ENCODE data around the gene GPSM1. TPM values are rescaled to one million over a fixed set of nuclear protein-coding genes. Genes with fewer than 3 reads are reported as not detected.

Gene GPSM1
- total RNA-seq, 2 donors from 2014 or later: 2.3 to 3.4 TPM

GRCh38 chr9:136300016-136300545 lies 27.3 kb upstream of the GPSM1 start:
- TF ChIP-seq CTCF (IDR thresholded peaks at IDR 0.05): no peak
- no peak overlapping the region for H3K27ac ChIP-seq
- intact Hi-C loops (cut with DNase I): no loop called here
- no peak overlapping the region for H3K9ac ChIP-seq (ENCODE audit: low read depth in 2 of 2, low read length in 2 of 2)
- no peaks in the 10 kb centered on the region for H3K36me3 ChIP-seq
- H3K4me1 ChIP-seq: peaks cover 6% of the 10 kb centered on the region
- no peaks in the 10 kb centered on the region for H3K27me3 ChIP-seq
- DNase-seq: no peak
- H3K4me3 ChIP-seq: no peak overlapping the region
- H3K9me3 ChIP-seq: no peaks in the 10 kb centered on the region

- TF ChIP-seq CTCF (IDR thresholded peaks at IDR 0.05): no peak
- H3K4me1 ChIP-seq: peaks cover 6% of the 10 kb centered on the region
- H3K36me3 ChIP-seq: no peaks in the 10 kb centered on the region
- H3K27ac ChIP-seq: no peak overlapping the region
- no peaks in the 10 kb centered on the region for H3K9me3 ChIP-seq
- no peaks in the 10 kb centered on the region for H3K27me3 ChIP-seq
- no peak overlapping the region for H3K9ac ChIP-seq (ENCODE audit: low read depth in 2 of 2, low read length in 2 of 2)
- intact Hi-C loops (cut with DNase I): no loop called here
- H3K4me3 ChIP-seq: no peak overlapping the region
- DNase-seq: no peak
Observed at GRCh38 chr9:136300866-136301265, 26.5 kb upstream of the GPSM1 start.

- no peaks in the 10 kb centered on the region for H3K36me3 ChIP-seq
- no peak for TF ChIP-seq CTCF (IDR thresholded peaks at IDR 0.05)
- no peak overlapping the region for H3K4me3 ChIP-seq
- intact Hi-C loops (cut with DNase I): no loop called here
- H3K9ac ChIP-seq (ENCODE audit: low read depth in 2 of 2, low read length in 2 of 2): no peak overlapping the region
- no peaks in the 10 kb centered on the region for H3K9me3 ChIP-seq
- no peaks in the 10 kb centered on the region for H3K4me1 ChIP-seq
- no peaks in the 10 kb centered on the region for H3K27me3 ChIP-seq
- H3K27ac ChIP-seq: no peak overlapping the region
- DNase-seq: no peak
Observed at GRCh38 chr9:136302527-136302926, 24.8 kb upstream of the GPSM1 start.

- Histone ChIP-seq H3K27me3 (no peaks in the 10 kb centered on the region), H3K4me1 (no peaks in the 10 kb centered on the region), H3K9ac (ENCODE audit: low read depth in 2 of 2, low read length in 2 of 2) (no peak overlapping the region), H3K27ac (no peak overlapping the region), H3K36me3 (no peaks in the 10 kb centered on the region), H3K9me3 (no peaks in the 10 kb centered on the region), H3K4me3 (no peak overlapping the region)
- DNase-seq: no peak
- TF ChIP-seq CTCF (IDR thresholded peaks at IDR 0.05): no peak
- intact Hi-C loops (cut with DNase I): no loop called here
Observed at GRCh38 chr9:136303066-136303824, 24.1 kb upstream of the GPSM1 start.

- Histone ChIP-seq H3K36me3 (no peaks in the 10 kb centered on the region), H3K9me3 (no peaks in the 10 kb centered on the region), H3K27me3 (no peaks in the 10 kb centered on the region), H3K4me1 (no peaks in the 10 kb centered on the region), H3K4me3 (no peak within 1 kb of the TSS), H3K27ac (no peak within 1 kb of the TSS), H3K9ac (ENCODE audit: low read depth in 2 of 2, low read length in 2 of 2) (no peak within 1 kb of the TSS)
- no peak for TF ChIP-seq CTCF (IDR thresholded peaks at IDR 0.05)
- no peak for DNase-seq
- intact Hi-C loops (cut with DNase I): no loop called here
Observed at GRCh38 chr9:136303825-136304416, 23.4 kb upstream of the GPSM1 start, which contains the start of gene CCDC187. Gene CCDC187, minus strand, starts transcription at chr9:136304094. Its CDS starts 264 bp downstream, at chr9:136303830.
